Ishikawa (cell line): Measurements from ENCODE around the gene CTNNA3.

Experiments
- TEAD4 ChIP-seq: IDR thresholded peaks from 2 replicates; pipeline ENCODE4 v1.6.1; 2012
- YY1 ChIP-seq: IDR thresholded peaks from 2 replicates; pipeline ENCODE4 v1.6.1; 2012; ENCODE audit warnings: low read depth

- TF ChIP-seq TEAD4 (no peak), YY1 (no peak)
Measured at GRCh38 chr10:67696029-67696428, at the start of gene CTNNA3.
